GM13976 (cell line): Measurements from ENCODE around the gene SCO1.
A peak's percentile ranks its signal among the peaks of the same experiment; 100 is the strongest.
"Not testable (repeated sequence)": the region's sequence is repeated elsewhere in the genome, so short reads cannot be mapped to it uniquely, and the experiment has no call there.

Experiments
- DNase-seq: peaks from one replicate; pipeline ENCODE4 v3.0.0; 2012; ENCODE audit warnings: low spot score
- CTCF ChIP-seq: IDR thresholded peaks from 2 replicates; pipeline ENCODE4 v1.5.1; 2012; ENCODE audit warnings: borderline replicate concordance, mild to moderate bottlenecking; ENCODE audit not compliant: insufficient read depth; ENCODE audit errors: extremely low read depth, missing control alignments, control extremely low read depth
- in situ Hi-C: fragments of 300-500 bp; cut with MboI; formaldehyde crosslinking; loops from one replicate; pipeline ENCODE4 v1.12.0; 2022; ENCODE audit warnings: low sequenced_read_pairs, mixed read lengths, inconsistent platforms; ENCODE audit not compliant: unreplicated experiment

The SCO1 gene

GRCh38 chr17:10733666-10734065 is 36.3 kb upstream of the SCO1 start:
- DNase-seq = no peak
- in situ Hi-C loops = no loop called here
- no peak for TF ChIP-seq CTCF

GRCh38 chr17:10732121-10732520 is 34.8 kb upstream of the SCO1 start:
- in situ Hi-C loops, DNase-seq: not testable (repeated sequence)

- in situ Hi-C loops = no loop called here
- DNase-seq = no peak
- no peak for TF ChIP-seq CTCF
Measured at GRCh38 chr17:10731408-10731879, 34.1 kb upstream of the SCO1 start.

- DNase-seq, in situ Hi-C loops: not testable (repeated sequence)
Measured at GRCh38 chr17:10730247-10730646, 32.9 kb upstream of the SCO1 start.

GRCh38 chr17:10729334-10730193 is 32.2 kb upstream of the SCO1 start, which contains the start of gene TMEM220:
TSS of gene TMEM220 (minus strand) at chr17:10730023. CDS start at chr17:10729851, 172 bp downstream.
- peak; percentile 74 for DNase-seq
- no peak for TF ChIP-seq CTCF
- in situ Hi-C loops = no loop called here

GRCh38 chr17:10728331-10728892 is 31.1 kb upstream of the SCO1 start:
- TF ChIP-seq CTCF = no peak
- in situ Hi-C loops = no loop called here

GRCh38 chr17:10727192-10727591 is 29.9 kb upstream of the SCO1 start:
- TF ChIP-seq CTCF = no peak
- DNase-seq = no peak
- in situ Hi-C loops = no loop called here

More at GRCh38 chr17:10728331-10728892, 31.1 kb upstream of the SCO1 start:
- no peak for DNase-seq
